ENCODE data around the gene CDH11.

CDH11 gene

GRCh38 chr16:65068151-65068740, 53.6 kb downstream of the CDH11 start:
- no peaks in the 10 kb centered on the region for H3K4me1 Mint-ChIP-seq
- no peak overlapping the region for H3K27ac Mint-ChIP-seq
- H3K27me3 Mint-ChIP-seq = no peaks in the 10 kb centered on the region
- H3K36me3 Mint-ChIP-seq = no peaks in the 10 kb centered on the region
- ATAC-seq = no peak
- H3K9me3 Mint-ChIP-seq = peaks cover 3% of the 10 kb centered on the region
- no peak overlapping the region for H3K4me3 Mint-ChIP-seq

GRCh38 chr16:65066651-65067050, 55.2 kb downstream of the CDH11 start:
- no peak for ATAC-seq
- Mint-ChIP-seq H3K27ac (no peak overlapping the region), H3K4me3 (no peak overlapping the region)

GRCh38 chr16:65065031-65065430, 56.8 kb downstream of the CDH11 start:
- H3K27ac Mint-ChIP-seq = no peak overlapping the region
- no peaks in the 10 kb centered on the region for H3K27me3 Mint-ChIP-seq
- no peak for ATAC-seq
- no peaks in the 10 kb centered on the region for H3K36me3 Mint-ChIP-seq
- H3K4me3 Mint-ChIP-seq = no peak overlapping the region
- H3K9me3 Mint-ChIP-seq = peaks cover 3% of the 10 kb centered on the region
- no peaks in the 10 kb centered on the region for H3K4me1 Mint-ChIP-seq

More at GRCh38 chr16:65066651-65067050, 55.2 kb downstream of the CDH11 start:
- Mint-ChIP-seq H3K4me1 (no peaks in the 10 kb centered on the region), H3K27me3 (no peaks in the 10 kb centered on the region), H3K36me3 (no peaks in the 10 kb centered on the region), H3K9me3 (peaks cover 3% of the 10 kb centered on the region)

- Mint-ChIP-seq H3K9me3 (peaks cover 3% of the 10 kb centered on the region), H3K27me3 (no peaks in the 10 kb centered on the region), H3K4me3 (no peak overlapping the region), H3K4me1 (no peaks in the 10 kb centered on the region), H3K36me3 (no peaks in the 10 kb centered on the region), H3K27ac (no peak overlapping the region)
- no peak for ATAC-seq
Measured at GRCh38 chr16:65064131-65064530, 57.7 kb downstream of the CDH11 start.

GRCh38 chr16:65062736-65063583, 58.9 kb downstream of the CDH11 start:
- Mint-ChIP-seq H3K36me3 (no peaks in the 10 kb centered on the region), H3K27me3 (no peaks in the 10 kb centered on the region), H3K4me1 (no peaks in the 10 kb centered on the region), H3K27ac (no peak overlapping the region), H3K4me3 (no peak overlapping the region), H3K9me3 (peaks cover 3% of the 10 kb centered on the region)
- no peak for ATAC-seq

- Mint-ChIP-seq H3K9me3 (peaks cover 3% of the 10 kb centered on the region), H3K36me3 (no peaks in the 10 kb centered on the region), H3K27ac (no peak overlapping the region), H3K27me3 (no peaks in the 10 kb centered on the region), H3K4me1 (no peaks in the 10 kb centered on the region), H3K4me3 (no peak overlapping the region)
- no peak for ATAC-seq
Measured at GRCh38 chr16:65061935-65062518, 59.8 kb downstream of the CDH11 start.

- no peaks in the 10 kb centered on the region for H3K27me3 Mint-ChIP-seq
- no peaks in the 10 kb centered on the region for H3K36me3 Mint-ChIP-seq
- H3K4me1 Mint-ChIP-seq = no peaks in the 10 kb centered on the region
- no peak overlapping the region for H3K4me3 Mint-ChIP-seq
- no peak for ATAC-seq
- no peak overlapping the region for H3K27ac Mint-ChIP-seq
- H3K9me3 Mint-ChIP-seq = peaks cover 3% of the 10 kb centered on the region
Measured at GRCh38 chr16:65061263-65061662, 60.6 kb downstream of the CDH11 start.

- H3K4me1 Mint-ChIP-seq = no peaks in the 10 kb centered on the region
- H3K4me3 Mint-ChIP-seq = no peak overlapping the region
- no peaks in the 10 kb centered on the region for H3K27me3 Mint-ChIP-seq
- no peak overlapping the region for H3K27ac Mint-ChIP-seq
- no peaks in the 10 kb centered on the region for H3K36me3 Mint-ChIP-seq
- ATAC-seq = no peak
- peaks cover 3% of the 10 kb centered on the region for H3K9me3 Mint-ChIP-seq
Measured at GRCh38 chr16:65059406-65059980, 62.4 kb downstream of the CDH11 start.

- Mint-ChIP-seq H3K27me3 (no peaks in the 10 kb centered on the region), H3K27ac (no peak overlapping the region), H3K36me3 (no peaks in the 10 kb centered on the region), H3K4me1 (no peaks in the 10 kb centered on the region), H3K4me3 (no peak overlapping the region), H3K9me3 (peaks cover 8% of the 10 kb centered on the region)
- no peak for ATAC-seq
Measured at GRCh38 chr16:65057184-65057583, 64.7 kb downstream of the CDH11 start.

- Mint-ChIP-seq H3K9me3 (peaks cover 8% of the 10 kb centered on the region), H3K4me3 (no peak overlapping the region), H3K4me1 (no peaks in the 10 kb centered on the region), H3K27ac (no peak overlapping the region), H3K36me3 (no peaks in the 10 kb centered on the region), H3K27me3 (no peaks in the 10 kb centered on the region)
- ATAC-seq = no peak
Measured at GRCh38 chr16:65054457-65054856, 67.4 kb downstream of the CDH11 start.

GRCh38 chr16:65049679-65050078, 72.2 kb downstream of the CDH11 start:
- Mint-ChIP-seq H3K36me3 (no peaks in the 10 kb centered on the region), H3K27me3 (no peaks in the 10 kb centered on the region)

GRCh38 chr16:65045961-65046360, 75.9 kb downstream of the CDH11 start:
- H3K36me3 Mint-ChIP-seq = no peaks in the 10 kb centered on the region
- no peak overlapping the region for H3K4me3 Mint-ChIP-seq
- no peaks in the 10 kb centered on the region for H3K4me1 Mint-ChIP-seq
- H3K27ac Mint-ChIP-seq = no peak overlapping the region
- H3K9me3 Mint-ChIP-seq = peaks cover 2% of the 10 kb centered on the region
- no peak for ATAC-seq
- H3K27me3 Mint-ChIP-seq = no peaks in the 10 kb centered on the region

More at GRCh38 chr16:65049679-65050078, 72.2 kb downstream of the CDH11 start:
- no peaks in the 10 kb centered on the region for H3K4me1 Mint-ChIP-seq
- peaks cover 5% of the 10 kb centered on the region for H3K9me3 Mint-ChIP-seq
- H3K27ac Mint-ChIP-seq = no peak overlapping the region
- H3K4me3 Mint-ChIP-seq = no peak overlapping the region
- no peak for ATAC-seq

- peaks cover 2% of the 10 kb centered on the region for H3K9me3 Mint-ChIP-seq
- H3K4me1 Mint-ChIP-seq = no peaks in the 10 kb centered on the region
- H3K36me3 Mint-ChIP-seq = no peaks in the 10 kb centered on the region
- H3K27ac Mint-ChIP-seq = no peak overlapping the region
- no peaks in the 10 kb centered on the region for H3K27me3 Mint-ChIP-seq
- H3K4me3 Mint-ChIP-seq = no peak overlapping the region
- ATAC-seq = no peak
Measured at GRCh38 chr16:65044873-65045272, 77.0 kb downstream of the CDH11 start.

GRCh38 chr16:65044026-65044425, 77.8 kb downstream of the CDH11 start:
- H3K36me3 Mint-ChIP-seq = no peaks in the 10 kb centered on the region
- ATAC-seq = no peak
- H3K4me3 Mint-ChIP-seq = no peak overlapping the region
- peaks cover 2% of the 10 kb centered on the region for H3K9me3 Mint-ChIP-seq
- H3K4me1 Mint-ChIP-seq = no peaks in the 10 kb centered on the region
- H3K27ac Mint-ChIP-seq = no peak overlapping the region
- H3K27me3 Mint-ChIP-seq = no peaks in the 10 kb centered on the region

- H3K36me3 Mint-ChIP-seq = no peaks in the 10 kb centered on the region
- no peaks in the 10 kb centered on the region for H3K4me1 Mint-ChIP-seq
- H3K27me3 Mint-ChIP-seq = no peaks in the 10 kb centered on the region
- H3K4me3 Mint-ChIP-seq = no peak overlapping the region
- peaks cover 2% of the 10 kb centered on the region for H3K9me3 Mint-ChIP-seq
- ATAC-seq = no peak
- no peak overlapping the region for H3K27ac Mint-ChIP-seq
Measured at GRCh38 chr16:65042438-65043365, 79.2 kb downstream of the CDH11 start.

All from stimulated activated memory B cell treated with anti-CD40 and anti-IgM and Interleukin-4, amounts not matched to agents 10 μg/mL and 1 μg/mL and 100 μg/mL, for 72 hours (primary cell).